ENCODE data around the gene SHISA4. TPM values are rescaled to one million over a fixed set of nuclear protein-coding genes. Genes with fewer than 3 reads are reported as not detected.

The SHISA4 gene
- total and polyA plus RNA-seq, 4 experiments from 2014 or later, result 0.58 to 0.94 (median 0.59) TPM; not detected in 1

- Histone ChIP-seq H3K27me3 (ENCODE audit: insufficient read depth, low read length) (no peaks in the 10 kb centered on the region), H3K36me3 (ENCODE audit: insufficient read depth, low read length) (no peaks in the 10 kb centered on the region), H3K4me1 (ENCODE audit: insufficient read depth, low read length) (peaks cover 11% of the 10 kb centered on the region), H3K9me3 (ENCODE audit: control insufficient read depth in 1 of 2, low read length in 2 of 2) (no peaks in the 10 kb centered on the region), H3K27ac (ENCODE audit: low read depth, low read length) (no peak overlapping the region), H3K4me3 (ENCODE audit: low read length in 2 of 2) (no peak overlapping the region)
- Mint-ChIP-seq H3K4me3 (no peak overlapping the region), H3K36me3 (peaks cover 0 to 4% of the 10 kb centered on the region in 2 donors), H3K27me3 (peaks cover 0 to 4% of the 10 kb centered on the region in 2 donors), H3K4me1 (peaks cover 0 to 6% (median 4%) of the 10 kb centered on the region in 4 donors), H3K9me3 (no peaks in the 10 kb centered on the region), H3K27ac (peak overlapping the region in 1 of 7 donors; percentile 59)
- CTCF ChIA-PET (ENCODE audit: partially characterized antibody), result interaction anchor here (1.4 to 11.8 kb wide), 3 partner anchors 12 to 15 kb away, joined by 3 to 91 read pairs (median 4); no protein-coding TSS in a partner anchor
- POLR2A ChIA-PET (ENCODE audit: partially characterized antibody), result no interaction called here
- intact Hi-C loops (cut with micrococcal nuclease), result no loop called here
- no peak for DNase-seq
These were observed 7.1 kb upstream of the SHISA4 start for GRCh38 chr1:201881617-201882016.

GRCh38 chr1:201882665-201883132 is 6.0 kb upstream of the SHISA4 start:
- peaks cover 11% of the 10 kb centered on the region for H3K4me1 ChIP-seq (ENCODE audit: insufficient read depth, low read length)
- Mint-ChIP-seq H3K27ac (no peak overlapping the region), H3K4me3 (no peak overlapping the region), H3K9me3 (peaks cover 0 to 1% (median 0%) of the 10 kb centered on the region in 8 donors), H3K27me3 (peaks cover 3 to 12% of the 10 kb centered on the region in 2 donors), H3K4me1 (peaks cover 0 to 6% (median 4%) of the 10 kb centered on the region in 4 donors), H3K36me3 (no peaks in the 10 kb centered on the region)
- H3K9me3 ChIP-seq (ENCODE audit: control insufficient read depth in 1 of 2, low read length in 2 of 2), result no peaks in the 10 kb centered on the region
- no peaks in the 10 kb centered on the region for H3K27me3 ChIP-seq (ENCODE audit: insufficient read depth, low read length)
- ChIA-PET POLR2A (ENCODE audit: partially characterized antibody) (no interaction called here), CTCF (ENCODE audit: partially characterized antibody) (interaction anchor here (0.5 to 11.8 kb wide), 3 partner anchors 14 to 117 kb away, joined by 3 to 91 read pairs (median 3); no protein-coding TSS in a partner anchor)
- H3K4me3 ChIP-seq (ENCODE audit: low read length in 2 of 2), result no peak overlapping the region
- no peak overlapping the region for H3K27ac ChIP-seq (ENCODE audit: low read depth, low read length)
- intact Hi-C loops (cut with micrococcal nuclease), result no loop called here
- DNase-seq, result no peak
- H3K36me3 ChIP-seq (ENCODE audit: insufficient read depth, low read length), result no peaks in the 10 kb centered on the region

- intact Hi-C loops (cut with micrococcal nuclease), result no loop called here
- ChIA-PET POLR2A (ENCODE audit: partially characterized antibody) (no interaction called here), CTCF (ENCODE audit: partially characterized antibody) (interaction anchor here (0.5 to 11.8 kb wide), 3 partner anchors 14 to 116 kb away, joined by 3 to 91 read pairs (median 3); no protein-coding TSS in a partner anchor)
- Mint-ChIP-seq H3K4me3 (no peak overlapping the region), H3K36me3 (no peaks in the 10 kb centered on the region), H3K9me3 (peaks cover 0 to 1% (median 0%) of the 10 kb centered on the region in 8 donors), H3K27ac (peak overlapping the region in 2 of 7 donors; percentile 29 to 38), H3K4me1 (peaks cover 0 to 5% (median 4%) of the 10 kb centered on the region in 4 donors), H3K27me3 (peaks cover 3 to 18% of the 10 kb centered on the region in 2 donors)
- no peak for DNase-seq
- H3K9me3 ChIP-seq (ENCODE audit: control insufficient read depth in 1 of 2, low read length in 2 of 2), result no peaks in the 10 kb centered on the region
- no peaks in the 10 kb centered on the region for H3K36me3 ChIP-seq (ENCODE audit: insufficient read depth, low read length)
- H3K27ac ChIP-seq (ENCODE audit: low read depth, low read length), result no peak overlapping the region
- no peak overlapping the region for H3K4me3 ChIP-seq (ENCODE audit: low read length in 2 of 2)
- H3K27me3 ChIP-seq (ENCODE audit: insufficient read depth, low read length), result peaks cover 4% of the 10 kb centered on the region
- H3K4me1 ChIP-seq (ENCODE audit: insufficient read depth, low read length), result peaks cover 13% of the 10 kb centered on the region
These were observed 5.4 kb upstream of the SHISA4 start for GRCh38 chr1:201883266-201883665.

GRCh38 chr1:201883786-201884185 is 4.9 kb upstream of the SHISA4 start:
- H3K9me3 ChIP-seq (ENCODE audit: control insufficient read depth in 1 of 2, low read length in 2 of 2), result no peaks in the 10 kb centered on the region
- no peak overlapping the region for H3K4me3 Mint-ChIP-seq
- H3K4me1 ChIP-seq (ENCODE audit: insufficient read depth, low read length), result peaks cover 17% of the 10 kb centered on the region
- H3K36me3 Mint-ChIP-seq, result no peaks in the 10 kb centered on the region
- H3K27me3 ChIP-seq (ENCODE audit: insufficient read depth, low read length), result peaks cover 8% of the 10 kb centered on the region
- H3K4me1 Mint-ChIP-seq, result peaks cover 0 to 5% (median 4%) of the 10 kb centered on the region in 4 donors
- CTCF ChIA-PET (ENCODE audit: partially characterized antibody), result interaction anchor here (11.8 kb wide), 1 partner anchor 13 kb away, joined by 91 read pairs; no protein-coding TSS in a partner anchor
- H3K9me3 Mint-ChIP-seq, result peaks cover 0 to 1% (median 0%) of the 10 kb centered on the region in 8 donors
- intact Hi-C loops (cut with micrococcal nuclease), result no loop called here
- peaks cover 3 to 19% of the 10 kb centered on the region in 2 donors for H3K27me3 Mint-ChIP-seq
- POLR2A ChIA-PET (ENCODE audit: partially characterized antibody), result no interaction called here
- no peak for DNase-seq
- H3K27ac ChIP-seq (ENCODE audit: low read depth, low read length), result no peak overlapping the region
- H3K4me3 ChIP-seq (ENCODE audit: low read length in 2 of 2), result no peak overlapping the region
- H3K36me3 ChIP-seq (ENCODE audit: insufficient read depth, low read length), result no peaks in the 10 kb centered on the region
- H3K27ac Mint-ChIP-seq, result peak overlapping the region in 1 of 7 donors; percentile 57

GRCh38 chr1:201884425-201884824 is 4.3 kb upstream of the SHISA4 start:
- peaks cover under 1 to 6% (median 5%) of the 10 kb centered on the region in 4 donors for H3K4me1 Mint-ChIP-seq
- Histone ChIP-seq H3K27ac (ENCODE audit: low read depth, low read length) (no peak overlapping the region), H3K4me3 (ENCODE audit: low read length in 2 of 2) (no peak overlapping the region), H3K9me3 (ENCODE audit: control insufficient read depth in 1 of 2, low read length in 2 of 2) (no peaks in the 10 kb centered on the region), H3K27me3 (ENCODE audit: insufficient read depth, low read length) (peaks cover 15% of the 10 kb centered on the region), H3K36me3 (ENCODE audit: insufficient read depth, low read length) (no peaks in the 10 kb centered on the region), H3K4me1 (ENCODE audit: insufficient read depth, low read length) (peaks cover 23% of the 10 kb centered on the region)
- intact Hi-C loops (cut with micrococcal nuclease), result no loop called here
- DNase-seq, result no peak
- POLR2A ChIA-PET (ENCODE audit: partially characterized antibody), result interaction anchor here (0.5 kb wide), 1 partner anchor 47 kb away, joined by 3 read pairs; no protein-coding TSS in a partner anchor
- CTCF ChIA-PET (ENCODE audit: partially characterized antibody), result interaction anchor here (11.8 kb wide), 1 partner anchor 13 kb away, joined by 91 read pairs; no protein-coding TSS in a partner anchor
- H3K27me3 Mint-ChIP-seq, result peaks cover 3 to 20% of the 10 kb centered on the region in 2 donors
- H3K27ac Mint-ChIP-seq, result peak overlapping the region in 1 of 7 donors; percentile 57
- H3K9me3 Mint-ChIP-seq, result peaks cover 0 to 1% (median 0%) of the 10 kb centered on the region in 8 donors
- H3K4me3 Mint-ChIP-seq, result no peak overlapping the region
- H3K36me3 Mint-ChIP-seq, result no peaks in the 10 kb centered on the region

GRCh38 chr1:201885531-201886075 is 3.1 kb upstream of the SHISA4 start:
- no peak overlapping the region for H3K4me3 ChIP-seq (ENCODE audit: low read length in 2 of 2)
- no peak for DNase-seq
- no peak overlapping the region for H3K27ac ChIP-seq (ENCODE audit: low read depth, low read length)
- ChIA-PET CTCF (ENCODE audit: partially characterized antibody) (interaction anchor here (11.8 kb wide), 1 partner anchor 11 kb away, joined by 91 read pairs; no protein-coding TSS in a partner anchor), POLR2A (ENCODE audit: partially characterized antibody) (no interaction called here)
- H3K27me3 ChIP-seq (ENCODE audit: insufficient read depth, low read length), result peaks cover 19% of the 10 kb centered on the region
- H3K4me1 ChIP-seq (ENCODE audit: insufficient read depth, low read length), result peaks cover 25% of the 10 kb centered on the region
- intact Hi-C loops (cut with micrococcal nuclease), result no loop called here
- H3K27me3 Mint-ChIP-seq, result peaks cover 9 to 30% of the 10 kb centered on the region in 2 donors
- H3K4me1 Mint-ChIP-seq, result peaks cover 4 to 10% (median 7%) of the 10 kb centered on the region in 4 donors
- H3K27ac Mint-ChIP-seq, result no peak overlapping the region
- no peak overlapping the region for H3K4me3 Mint-ChIP-seq
- no peaks in the 10 kb centered on the region for H3K36me3 Mint-ChIP-seq
- H3K36me3 ChIP-seq (ENCODE audit: insufficient read depth, low read length), result no peaks in the 10 kb centered on the region
- peaks cover 0 to 2% (median 0%) of the 10 kb centered on the region in 8 donors for H3K9me3 Mint-ChIP-seq
- H3K9me3 ChIP-seq (ENCODE audit: control insufficient read depth in 1 of 2, low read length in 2 of 2), result no peaks in the 10 kb centered on the region

- Histone ChIP-seq H3K36me3 (ENCODE audit: insufficient read depth, low read length) (no peaks in the 10 kb centered on the region), H3K27ac (ENCODE audit: low read depth, low read length) (no peak overlapping the region), H3K27me3 (ENCODE audit: insufficient read depth, low read length) (peaks cover 24% of the 10 kb centered on the region), H3K9me3 (ENCODE audit: control insufficient read depth in 1 of 2, low read length in 2 of 2) (no peaks in the 10 kb centered on the region), H3K4me1 (ENCODE audit: insufficient read depth, low read length) (peaks cover 25% of the 10 kb centered on the region), H3K4me3 (ENCODE audit: low read length in 2 of 2) (no peak overlapping the region)
- no peak overlapping the region for H3K4me3 Mint-ChIP-seq
- H3K4me1 Mint-ChIP-seq, result peaks cover 4 to 10% (median 7%) of the 10 kb centered on the region in 4 donors
- no peak for DNase-seq
- H3K27me3 Mint-ChIP-seq, result peaks cover 12 to 33% of the 10 kb centered on the region in 2 donors
- ChIA-PET CTCF (ENCODE audit: partially characterized antibody) (interaction anchor here (0.7 to 11.8 kb wide), 3 partner anchors 8 to 85 kb away, joined by 3 to 91 read pairs (median 9); no protein-coding TSS in a partner anchor), POLR2A (ENCODE audit: partially characterized antibody) (interaction anchor here (0.6 kb wide), 1 partner anchor 8 kb away, joined by 3 read pairs; no protein-coding TSS in a partner anchor)
- intact Hi-C loops (cut with micrococcal nuclease), result no loop called here
- H3K9me3 Mint-ChIP-seq, result peaks cover 0 to 2% (median 0%) of the 10 kb centered on the region in 8 donors
- no peak overlapping the region for H3K27ac Mint-ChIP-seq
- no peaks in the 10 kb centered on the region for H3K36me3 Mint-ChIP-seq
These were observed 2.4 kb upstream of the SHISA4 start for GRCh38 chr1:201886103-201886885.

All from CD4-positive, alpha-beta memory T cell (primary cell).